Keratinocyte (primary cell): Measurements from ENCODE around the gene CLBA1.

Experiments
- CTCF ChIP-seq, 3 experiments: IDR thresholded peaks in 1 of 3; conservative IDR thresholded peaks in 1 of 3; optimal IDR thresholded peaks in 1 of 3; 2 replicates in 2 of 3; 3 replicates in 1 of 3; pipeline versions ENCODE3 to v1.5.1; 2011; ENCODE audit warnings: low read length in 3 of 3, mild to moderate bottlenecking in 3 of 3, moderate library complexity in 2 of 3, control low read depth in 1 of 3, inconsistent platforms in 1 of 3; ENCODE audit not compliant: insufficient read depth in 2 of 3; ENCODE audit errors: extremely low read depth in 1 of 3
- EZH2 ChIP-seq: IDR thresholded peaks from one replicate; pipeline ENCODE4 v1.6.1; 2012; ENCODE audit warnings: inconsistent platforms, mild to moderate bottlenecking, low read length, moderate library complexity

- TF ChIP-seq CTCF (optimal IDR thresholded peaks at IDR 0.05 in 1 of 3, IDR thresholded peaks at IDR 0.05 in 1 of 3, conservative IDR thresholded peaks at IDR 0.05 in 1 of 3; ENCODE audit: extremely low read depth in 1 of 3, insufficient read depth in 2 of 3, low read length in 3 of 3) (no peak), EZH2 (no peak)
Observed at GRCh38 chr14:104966981-104967385, 18.6 kb upstream of the CLBA1 start.
